GM18502 (cell line): ENCODE data around the gene CAPZA2.
"Not testable (repeated sequence)": the region's sequence is repeated elsewhere in the genome, so short reads cannot be mapped to it uniquely, and the experiment has no call there.

Experiments used
- ATAC-seq: cut with Tn5 transposase; IDR thresholded peaks from one replicate; pipeline ENCODE4 v1.9.1; 2021; ENCODE audit warnings: mild to moderate bottlenecking; ENCODE audit not compliant: unreplicated experiment, poor library complexity

Gene CAPZA2

GRCh38 chr7:116911801-116912200 lies 49.4 kb downstream of the CAPZA2 start:
- no peak for ATAC-seq

- ATAC-seq: no peak
Observed at GRCh38 chr7:116912269-116912909, 50.0 kb downstream of the CAPZA2 start.

- no peak for ATAC-seq
Observed at GRCh38 chr7:116918704-116919103, 56.3 kb downstream of the CAPZA2 start.

- ATAC-seq: no peak
Observed at GRCh38 chr7:116920359-116920758, 58.0 kb downstream of the CAPZA2 start.

GRCh38 chr7:116922545-116922944 lies 60.2 kb downstream of the CAPZA2 start:
- ATAC-seq: no peak

- no peak for ATAC-seq
Observed at GRCh38 chr7:116924741-116925140, 62.4 kb downstream of the CAPZA2 start.

- no peak for ATAC-seq
Observed at GRCh38 chr7:116929021-116929420, 66.6 kb downstream of the CAPZA2 start.

GRCh38 chr7:116929914-116930913 lies 67.8 kb downstream of the CAPZA2 start:
- ATAC-seq: peak; percentile 82

GRCh38 chr7:116932566-116932965 lies 70.2 kb downstream of the CAPZA2 start:
- ATAC-seq: no peak

- ATAC-seq: no peak
Observed at GRCh38 chr7:116933465-116933864, 71.1 kb downstream of the CAPZA2 start.

- ATAC-seq: no peak
Observed at GRCh38 chr7:116934580-116934979, 72.2 kb downstream of the CAPZA2 start.

GRCh38 chr7:116936844-116937243 lies 74.5 kb downstream of the CAPZA2 start:
- not testable (repeated sequence) for ATAC-seq

GRCh38 chr7:116938678-116939077 lies 76.3 kb downstream of the CAPZA2 start:
- no peak for ATAC-seq

- no peak for ATAC-seq
Observed at GRCh38 chr7:116940689-116941370, 78.4 kb downstream of the CAPZA2 start.

GRCh38 chr7:116942504-116942903 lies 80.1 kb downstream of the CAPZA2 start:
- no peak for ATAC-seq

- ATAC-seq: no peak
Observed at GRCh38 chr7:116948934-116949333, 86.5 kb downstream of the CAPZA2 start.

- no peak for ATAC-seq
Observed at GRCh38 chr7:116949941-116950801, 87.8 kb downstream of the CAPZA2 start.

- ATAC-seq: no peak
Observed at GRCh38 chr7:116950889-116951351, 88.5 kb downstream of the CAPZA2 start.

- ATAC-seq: no peak
Observed at GRCh38 chr7:116951366-116952292, 89.2 kb downstream of the CAPZA2 start.
